LNCaP clone FGC (cell line): Measurements from ENCODE around the gene MMP14.

Experiments
- DNase-seq: peaks from one replicate; pipeline ENCODE4 v3.0.0-alpha.2; 2011; ENCODE audit warnings: low read depth
- H3K4me3 ChIP-seq: 2 replicates; pipeline ENCODE4 v1.5.1; 2011; ENCODE audit warnings: mild to moderate bottlenecking, low read depth, low read length, control low read depth
- CTCF ChIP-seq: IDR thresholded peaks from 2 replicates; pipeline ENCODE4 v1.5.1; 2012; ENCODE audit warnings: mild to moderate bottlenecking; ENCODE audit not compliant: control insufficient read depth, insufficient read depth; ENCODE audit errors: extremely low read depth

The MMP14 gene

GRCh38 chr14:22842211-22843122, 6.1 kb downstream of the MMP14 start:
- no peak for DNase-seq
- no peak for TF ChIP-seq CTCF
- no peak overlapping the region for H3K4me3 ChIP-seq

GRCh38 chr14:22843123-22843925, 6.9 kb downstream of the MMP14 start:
- DNase-seq = no peak
- no peak for TF ChIP-seq CTCF
- no peak overlapping the region for H3K4me3 ChIP-seq

GRCh38 chr14:22844221-22845102, 8.1 kb downstream of the MMP14 start:
- DNase-seq = no peak
- TF ChIP-seq CTCF = no peak
- no peak overlapping the region for H3K4me3 ChIP-seq

- TF ChIP-seq CTCF = no peak
- no peak for DNase-seq
Observed at GRCh38 chr14:22845103-22845394, 8.7 kb downstream of the MMP14 start.

GRCh38 chr14:22845821-22846625, 9.6 kb downstream of the MMP14 start:
- H3K4me3 ChIP-seq = no peak overlapping the region
- no peak for DNase-seq
- no peak for TF ChIP-seq CTCF

More at GRCh38 chr14:22845103-22845394, 8.7 kb downstream of the MMP14 start:
- no peak overlapping the region for H3K4me3 ChIP-seq

- no peak for DNase-seq
- H3K4me3 ChIP-seq = no peak overlapping the region
- no peak for TF ChIP-seq CTCF
Observed at GRCh38 chr14:22846811-22847307, 10.5 kb downstream of the MMP14 start.
